ENCODE data around the gene ARHGEF12.

ARHGEF12 gene

DNA sequence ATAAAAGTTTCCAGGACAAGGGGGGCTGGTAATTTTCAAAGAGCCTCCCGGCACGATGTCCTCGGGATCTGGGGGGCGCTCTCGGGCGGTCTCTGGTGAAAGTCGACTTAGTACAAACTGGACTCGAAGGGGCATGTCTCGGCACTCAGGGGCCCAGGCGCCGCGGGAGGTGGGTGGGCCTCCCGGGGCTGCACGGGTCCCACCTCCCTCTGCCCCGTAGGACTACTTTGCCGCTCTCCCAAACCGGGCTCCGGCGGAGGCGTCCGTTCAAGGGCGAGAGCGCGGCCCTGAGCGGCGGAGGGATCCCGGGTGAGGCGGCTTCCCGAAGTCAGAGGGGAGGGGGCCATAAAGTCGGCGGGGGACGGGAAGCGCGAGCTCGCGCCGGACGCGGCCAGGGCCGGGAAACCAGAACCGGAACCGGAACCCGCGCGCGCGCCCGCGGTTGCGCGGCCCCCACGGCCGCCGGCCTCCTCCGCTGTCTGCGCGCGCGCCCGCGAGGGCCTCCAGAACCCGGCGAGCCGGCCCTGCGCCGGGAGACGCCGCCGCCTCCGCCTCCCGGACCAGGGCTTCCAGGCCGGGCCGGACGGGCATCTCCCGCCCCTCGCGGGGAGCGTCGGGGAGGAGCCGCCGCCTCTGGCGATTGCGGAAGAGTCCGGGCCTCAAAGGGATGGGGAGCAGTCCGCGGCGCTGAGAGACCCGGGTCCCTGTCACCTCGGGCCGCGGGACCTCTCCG is at the start of gene ARHGEF12:
Gene ARHGEF12 (plus strand): TSS at position 506 of the 733 bp plus-strand sequence. CDS start 831 bp downstream, outside the sequence.
- DNase-seq = no peak

DNA sequence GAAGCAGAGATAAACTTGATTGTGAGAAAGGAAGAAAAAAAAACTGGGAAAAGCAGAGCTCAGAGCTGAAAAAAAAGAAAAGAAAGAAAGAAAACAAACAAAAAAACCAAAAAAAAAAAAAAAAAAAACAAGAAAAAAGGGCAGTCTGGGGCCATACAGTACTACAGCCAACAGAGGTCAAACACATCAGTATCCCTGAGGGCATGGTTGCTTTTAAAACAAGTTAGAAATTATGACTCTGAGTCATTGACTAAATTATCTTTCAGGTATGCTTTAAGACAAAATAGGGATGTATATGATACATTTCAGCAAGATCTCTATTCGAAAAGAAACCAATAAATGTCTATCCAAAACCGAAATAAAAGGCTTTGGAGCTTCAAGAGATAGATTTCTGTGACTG is 48.2 kb upstream of the ARHGEF12 start:
- no peak for DNase-seq

- no peak for DNase-seq
These were observed 46.8 kb upstream of the ARHGEF12 start for GRCh38 chr11:120289426-120289825.

DNA sequence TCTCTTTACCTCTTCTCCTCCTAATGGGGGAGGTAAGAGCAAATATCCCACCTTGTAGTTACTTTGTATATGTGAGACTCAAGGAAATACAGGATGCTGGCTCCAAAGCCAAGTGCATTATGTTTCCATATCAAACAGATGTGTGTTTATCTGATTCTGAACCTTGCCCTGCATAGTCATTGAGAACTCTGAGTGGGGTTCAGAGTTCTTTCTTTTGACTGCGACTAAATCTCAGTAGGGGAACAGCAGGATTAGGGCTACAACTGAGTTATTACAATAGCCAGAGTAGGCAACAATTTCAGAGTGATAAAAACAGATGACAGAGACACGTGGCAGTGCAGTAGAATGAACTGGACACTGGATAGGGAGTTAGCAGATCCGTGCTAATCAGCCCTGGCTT is 45.3 kb upstream of the ARHGEF12 start:
- DNase-seq = no peak

DNA sequence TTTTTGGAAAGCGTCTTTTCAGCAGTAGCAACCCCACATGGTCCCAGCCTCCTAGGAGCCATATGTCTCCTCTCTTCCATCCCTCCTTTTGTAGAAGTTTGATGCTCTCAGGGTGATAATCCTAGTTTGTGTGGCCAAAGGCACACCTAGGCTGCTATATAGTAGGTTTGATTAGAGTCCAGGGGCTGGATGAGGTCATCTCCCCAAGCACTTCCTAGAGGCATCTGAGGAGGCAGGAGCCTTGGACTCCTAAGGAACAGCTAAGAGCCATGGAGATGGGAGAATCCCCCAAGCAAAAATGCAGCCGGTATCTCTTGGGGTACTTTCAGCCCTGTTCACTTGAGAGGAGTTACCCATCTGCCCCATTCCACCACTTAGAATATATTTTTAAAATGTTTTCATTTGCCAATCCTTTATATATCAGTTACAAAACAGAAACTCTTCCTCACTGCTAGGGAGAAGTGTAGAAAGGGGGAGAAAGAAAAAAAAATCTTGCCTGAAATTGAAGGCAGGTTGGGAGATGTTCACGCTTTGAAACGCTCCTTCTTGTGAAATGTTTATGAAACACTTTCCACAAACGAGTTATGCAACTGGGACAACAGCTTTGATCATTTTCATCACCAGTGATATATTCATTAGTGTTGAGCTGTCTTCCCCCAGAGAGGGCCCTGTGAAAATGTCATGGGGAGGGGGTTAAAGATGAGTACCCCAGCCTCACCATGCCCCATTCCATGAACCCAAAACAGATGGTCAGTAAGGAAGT is 43.0 kb upstream of the ARHGEF12 start:
- DNase-seq = no peak

DNA sequence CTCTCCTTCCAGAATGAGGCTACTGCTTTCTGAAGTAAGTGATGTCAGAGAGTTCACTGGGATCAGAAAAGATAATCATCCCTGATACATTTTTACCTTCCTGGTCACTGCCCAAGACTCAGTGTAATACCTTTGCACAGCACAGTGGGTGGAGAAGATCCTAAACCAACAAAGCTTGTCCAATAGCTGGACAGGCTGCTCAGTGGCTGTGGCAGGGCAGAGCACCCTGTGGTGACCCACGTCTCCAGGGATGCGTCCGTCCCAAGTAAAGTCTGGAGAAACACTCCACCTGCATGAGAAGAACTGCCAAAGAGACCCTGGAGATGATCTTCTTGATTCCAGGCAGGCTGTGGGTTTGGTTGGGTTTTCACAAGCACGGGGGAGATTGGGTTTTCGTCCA is 42.1 kb upstream of the ARHGEF12 start:
- no peak for DNase-seq

DNA sequence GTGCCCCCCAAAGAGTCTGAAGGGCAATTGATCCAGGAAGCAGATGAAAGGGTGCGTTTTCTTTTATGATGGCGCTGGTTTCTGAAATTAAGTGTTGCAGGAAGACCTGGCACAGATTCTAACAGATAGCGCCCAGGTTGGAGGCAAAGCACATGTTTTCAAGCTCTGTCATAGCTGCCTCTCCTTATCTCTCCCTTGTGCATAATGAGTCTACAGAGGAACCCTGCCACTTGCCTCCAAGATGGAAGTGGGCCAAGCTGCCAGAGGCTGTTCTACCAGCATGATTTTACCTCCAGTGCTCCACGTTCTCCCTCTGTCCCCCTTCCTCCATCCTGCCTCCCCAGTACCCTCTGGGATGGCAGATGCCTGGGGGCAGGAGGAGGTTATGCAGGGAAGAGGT is 41.1 kb upstream of the ARHGEF12 start:
- DNase-seq = no peak

GRCh38 chr11:120296554-120296953 is 39.7 kb upstream of the ARHGEF12 start:
- no peak for DNase-seq

- DNase-seq = no peak
These were observed 37.8 kb upstream of the ARHGEF12 start for GRCh38 chr11:120298461-120298860.

- no peak for DNase-seq
These were observed 34.0 kb upstream of the ARHGEF12 start for GRCh38 chr11:120302001-120302805.

GRCh38 chr11:120303004-120303637 is 33.1 kb upstream of the ARHGEF12 start:
- DNase-seq = peak; percentile 63

DNA sequence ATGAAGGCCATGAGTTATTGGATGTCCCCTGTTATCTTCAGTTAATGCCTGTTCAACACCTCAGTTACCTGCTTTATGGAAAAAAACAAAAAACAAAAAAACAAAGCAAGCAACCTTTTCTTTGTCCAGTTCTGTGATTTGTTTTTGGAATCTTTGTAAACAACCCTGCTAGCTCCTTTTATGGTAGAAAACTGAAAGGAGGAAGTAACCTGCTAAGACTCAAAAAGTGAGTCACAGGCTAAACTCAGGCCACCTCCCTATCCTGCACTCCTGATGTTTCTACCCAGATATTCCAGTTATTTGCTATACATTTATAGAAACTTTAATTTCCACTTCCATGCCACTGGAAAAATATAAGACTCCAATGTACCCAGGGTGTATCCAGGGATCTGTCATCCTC is 31.7 kb upstream of the ARHGEF12 start:
- no peak for DNase-seq

DNA sequence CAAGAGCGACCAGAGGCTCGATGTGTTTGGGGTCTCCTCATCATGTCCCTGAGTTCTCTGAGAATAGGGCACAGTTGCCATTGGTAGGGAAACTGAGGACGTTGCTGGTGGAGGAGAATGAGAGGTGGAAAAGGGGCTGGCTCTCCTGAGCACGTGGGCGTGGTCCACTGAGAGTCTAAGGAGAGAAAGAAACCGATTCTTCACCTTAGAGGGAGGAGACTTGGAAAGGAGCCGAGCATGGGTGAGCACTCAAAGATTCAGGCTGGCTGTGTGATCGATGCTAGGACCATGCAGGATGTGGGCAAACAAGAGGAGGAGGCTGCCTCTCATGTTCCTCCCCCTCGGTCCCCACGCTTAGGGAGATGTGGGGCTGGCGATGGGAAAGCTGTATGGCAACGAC is 30.9 kb upstream of the ARHGEF12 start:
- no peak for DNase-seq

GRCh38 chr11:120306519-120307242 is 29.5 kb upstream of the ARHGEF12 start:
- no peak for DNase-seq

DNA sequence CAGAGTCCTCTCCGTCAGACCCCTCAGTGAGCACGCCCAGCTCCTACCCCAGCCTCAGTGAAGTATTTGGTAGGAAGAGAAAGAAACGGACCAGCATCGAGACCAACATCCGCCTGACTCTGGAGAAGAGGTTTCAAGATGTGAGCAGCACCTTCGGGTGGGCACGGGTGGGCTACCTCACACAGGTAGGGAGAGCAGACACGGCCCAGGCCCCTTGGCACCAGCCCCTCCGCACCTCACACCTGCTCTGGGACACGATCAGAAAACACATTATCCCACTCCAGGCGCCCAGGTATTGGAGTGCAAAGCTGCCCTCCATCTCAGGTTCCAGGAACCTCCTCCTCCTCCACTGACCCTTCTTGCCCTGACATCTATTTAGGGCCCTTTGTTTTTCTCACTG is 28.7 kb upstream of the ARHGEF12 start:
- no peak for DNase-seq

- DNase-seq = no peak
These were observed 28.1 kb upstream of the ARHGEF12 start for GRCh38 chr11:120308081-120308480.

DNA sequence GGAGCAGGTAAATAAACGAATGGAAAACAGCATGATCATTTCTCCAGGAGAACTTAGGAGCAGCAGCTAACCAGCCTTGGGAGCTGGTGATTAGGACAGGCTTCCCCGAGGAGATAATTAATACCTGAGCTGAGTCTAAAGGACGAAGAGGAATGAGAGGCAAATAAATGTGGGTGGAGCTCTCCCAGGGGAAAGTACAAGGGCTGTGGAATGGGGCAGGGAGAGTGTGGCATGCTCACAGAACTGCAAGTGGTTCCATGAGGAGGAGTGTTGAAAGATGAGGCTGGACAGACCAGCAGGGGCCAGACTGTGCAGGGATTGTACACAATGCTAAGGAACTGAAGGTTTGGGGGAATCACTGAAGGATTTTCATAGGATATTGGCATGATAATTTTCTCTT is 25.3 kb upstream of the ARHGEF12 start:
- no peak for DNase-seq

- no peak for DNase-seq
These were observed 21.4 kb upstream of the ARHGEF12 start for GRCh38 chr11:120314861-120315260.

DNA sequence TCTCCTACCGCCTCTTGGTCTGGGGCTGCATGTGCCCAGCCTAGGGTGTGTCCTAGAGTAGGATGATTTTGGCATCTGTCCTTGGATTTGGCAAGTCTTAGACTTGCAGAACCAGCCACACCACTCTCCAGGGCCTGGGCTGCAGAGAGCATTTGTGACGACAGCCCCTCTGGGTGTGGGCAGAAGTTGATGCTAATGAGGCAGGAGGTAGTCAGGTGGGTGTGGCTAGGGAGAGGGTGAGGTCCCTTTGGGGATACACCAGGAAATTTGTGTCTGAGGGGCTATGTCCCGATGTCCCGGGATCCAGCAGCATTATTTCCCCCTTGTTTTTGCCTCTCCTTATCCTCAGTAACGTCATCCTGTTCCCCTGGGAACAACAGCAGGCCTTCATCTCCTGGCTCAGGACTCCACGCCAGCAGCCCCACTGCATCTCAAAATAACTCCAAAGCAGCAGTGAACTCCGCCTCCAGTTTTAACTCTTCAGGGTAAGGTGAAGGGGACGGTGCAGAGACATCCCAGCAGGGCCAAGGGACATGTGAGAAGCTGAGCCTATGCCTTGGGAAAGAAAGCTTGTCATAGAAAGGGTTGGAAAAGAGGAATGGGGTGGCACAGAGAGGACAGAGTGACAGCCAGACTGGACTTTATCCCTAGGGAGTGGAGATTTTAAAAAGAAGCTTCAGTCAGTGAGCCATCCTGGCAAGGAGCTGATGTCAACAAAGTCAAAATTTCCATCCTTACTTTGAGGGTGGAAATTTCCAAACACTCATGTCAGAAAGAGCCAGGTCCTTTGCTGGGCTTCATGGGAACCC is 19.1 kb upstream of the ARHGEF12 start:
- DNase-seq = no peak

- DNase-seq = no peak
These were observed 18.3 kb upstream of the ARHGEF12 start for GRCh38 chr11:120317689-120318480.

DNA sequence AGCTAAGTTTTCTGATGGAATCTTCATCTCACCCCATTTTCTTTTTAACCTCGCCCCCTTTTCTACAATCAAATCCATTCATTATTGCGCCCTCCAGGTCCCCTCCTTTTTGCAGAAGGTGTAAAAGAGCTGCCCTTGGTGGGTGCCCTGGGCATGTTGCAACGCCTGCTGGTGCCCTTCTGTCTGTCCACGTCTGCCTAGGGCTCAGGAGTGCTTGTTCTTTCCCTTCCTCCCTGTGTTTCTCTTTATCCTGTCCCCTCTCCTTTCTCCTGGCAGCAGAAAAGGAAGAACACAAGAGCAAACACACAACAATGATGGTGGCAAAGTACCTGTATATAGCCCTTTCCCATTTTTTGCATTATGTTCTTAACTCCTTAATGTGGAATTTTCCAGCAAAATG is 17.3 kb upstream of the ARHGEF12 start:
- DNase-seq = no peak

Data from GF-D8 (cell line).